Pancreas (tissue), 10 donors: ENCODE measurements around the gene SLK. TPM values are rescaled to one million over a fixed set of nuclear protein-coding genes. Genes with fewer than 3 reads are reported as not detected.

Source experiments
- ATAC-seq, 4 donors: fragments of 200-7000 bp; cut with Tn5 transposase; one replicate each; pipeline versions ENCODE4 v1.8.0 to v1.9.1; 2020; ENCODE audit warnings: mild to moderate bottlenecking in 4 of 4, moderate library complexity in 4 of 4
- DNase-seq, 6 donors: peaks; one replicate each; pipeline ENCODE4 v3.0.0-alpha.2; 2020
- FAIRE-seq: peaks from 2 replicates; lab custom pipeline; 2012; peaks lifted over from hg19 to GRCh38; lab: Jason Lieb, UNC
- H3K27ac ChIP-seq, 4 donors: fragments of 200-600 bp; sonication (generic); 1 replicate in 3 of 4; 2 replicates in 1 of 4; pipeline versions ENCODE4 v1.5.0 to v1.8.0; 2020
- H3K27me3 ChIP-seq, 4 donors: fragments of 200-600 bp; one replicate each; pipeline ENCODE4 v1.8.0; 2021
- H3K36me3 ChIP-seq, 3 donors: fragments of 200-600 bp; sonication (generic) in 1 of 3; one replicate each; pipeline versions ENCODE4 v1.5.0 to v1.8.0; 2020 to 2021
- H3K4me1 ChIP-seq, 3 donors: fragments of 200-600 bp; one replicate each; pipeline ENCODE4 v1.8.0; 2021
- H3K4me3 ChIP-seq, 4 donors: fragments of 200-600 bp; sonication (generic) in 2 of 4; one replicate each; pipeline versions ENCODE4 v1.5.0 to v1.8.0; 2020 to 2021
- H3K9me3 ChIP-seq, 4 donors: fragments of 200-600 bp; one replicate each; pipeline ENCODE4 v1.8.0; 2021
- WGBS, 2 donors: extraction: QIAGEN DNeasy Blood & Tissue Kit; methylation state at CpG; one replicate each; pipeline ENCODE4 v1.1.7; 2013; 5-methylcytosine and 5-hydroxymethylcytosine counted together
- intact Hi-C, 3 donors: fragments of 100-400 bp; cut with DNase I; formaldehyde crosslinking; loops; one replicate each; pipeline versions ENCODE4 v1.11.1 to v1.14.2; 2022
- polyA plus RNA-seq, 2 donors: library from polyadenylated mRNA; stranded (reverse); fragments of 200-250 nt; gene quantifications; one replicate each; pipeline ENCODE4 v1.2.3, GENCODE V29; 2013
- total RNA-seq, 6 donors: library from RNA; stranded (reverse); fragmentation: NEBNext Ultra II Directional in 4 of 6; extraction: Animal tissue kit (Norgen Biotek cat#: 25700) in 4 of 6; gene quantifications; one replicate each; pipeline versions ENCODE4 v1.2.1 to v1.2.4, GENCODE V29; 2021 to 2023
- TF ChIP-seq, protein P1 (sequence below), 4 donors: fragments of 200-600 bp; sonication (generic) in 3 of 4; IDR thresholded peaks; one replicate each; pipeline versions ENCODE4 v1.5.0 to v1.8.0; 2021; ENCODE audit warnings: antibody characterized with exemption in 4 of 4
- donor health status: healthy with polysubstance abuse.
- donor health status: DM: no; HTN: no; CAD: no; lungs with moderate emphysema.
- donor health status: DM: no; HTN: no; CAD: no.
- donor health status: control.
- donor health status: control.
- donor health status: Bipolar disorder and iron deficiency.
- donor health status: DM: yes; HTN: yes; CAD: no.
- donor health status: DM: no; HTN: no; CAD: no.
- donor health status: DM: no; HTN: no; CAD: no.
- donor health status: DM: yes; HTN: yes; CAD: no.

The SLK gene
- total and polyA plus RNA-seq, 8 donors = 6.0 to 20.1 (median 13.4) TPM

- DNase-seq (no peak), FAIRE-seq (no peak), ATAC-seq (no peak)
- intact Hi-C loops = no loop called here
- Histone ChIP-seq H3K27me3 (no peaks in the 10 kb centered on the region), H3K36me3 (no peaks in the 10 kb centered on the region), H3K9me3 (no peaks in the 10 kb centered on the region), H3K4me3 (no peak overlapping the region), H3K27ac (no peak overlapping the region), H3K4me1 (no peaks in the 10 kb centered on the region)
- TF ChIP-seq, protein P1, sequence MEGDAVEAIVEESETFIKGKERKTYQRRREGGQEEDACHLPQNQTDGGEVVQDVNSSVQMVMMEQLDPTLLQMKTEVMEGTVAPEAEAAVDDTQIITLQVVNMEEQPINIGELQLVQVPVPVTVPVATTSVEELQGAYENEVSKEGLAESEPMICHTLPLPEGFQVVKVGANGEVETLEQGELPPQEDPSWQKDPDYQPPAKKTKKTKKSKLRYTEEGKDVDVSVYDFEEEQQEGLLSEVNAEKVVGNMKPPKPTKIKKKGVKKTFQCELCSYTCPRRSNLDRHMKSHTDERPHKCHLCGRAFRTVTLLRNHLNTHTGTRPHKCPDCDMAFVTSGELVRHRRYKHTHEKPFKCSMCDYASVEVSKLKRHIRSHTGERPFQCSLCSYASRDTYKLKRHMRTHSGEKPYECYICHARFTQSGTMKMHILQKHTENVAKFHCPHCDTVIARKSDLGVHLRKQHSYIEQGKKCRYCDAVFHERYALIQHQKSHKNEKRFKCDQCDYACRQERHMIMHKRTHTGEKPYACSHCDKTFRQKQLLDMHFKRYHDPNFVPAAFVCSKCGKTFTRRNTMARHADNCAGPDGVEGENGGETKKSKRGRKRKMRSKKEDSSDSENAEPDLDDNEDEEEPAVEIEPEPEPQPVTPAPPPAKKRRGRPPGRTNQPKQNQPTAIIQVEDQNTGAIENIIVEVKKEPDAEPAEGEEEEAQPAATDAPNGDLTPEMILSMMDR (IDR thresholded peaks at IDR 0.05) = no peak
- whole genome bisulfite sequencing, 2 donors = 88 to 89% methylated on average over 4 of the region's 4 CpGs
These were observed 17.2 kb upstream of the SLK start for GRCh38 chr10:103949728-103950127.

DNA sequence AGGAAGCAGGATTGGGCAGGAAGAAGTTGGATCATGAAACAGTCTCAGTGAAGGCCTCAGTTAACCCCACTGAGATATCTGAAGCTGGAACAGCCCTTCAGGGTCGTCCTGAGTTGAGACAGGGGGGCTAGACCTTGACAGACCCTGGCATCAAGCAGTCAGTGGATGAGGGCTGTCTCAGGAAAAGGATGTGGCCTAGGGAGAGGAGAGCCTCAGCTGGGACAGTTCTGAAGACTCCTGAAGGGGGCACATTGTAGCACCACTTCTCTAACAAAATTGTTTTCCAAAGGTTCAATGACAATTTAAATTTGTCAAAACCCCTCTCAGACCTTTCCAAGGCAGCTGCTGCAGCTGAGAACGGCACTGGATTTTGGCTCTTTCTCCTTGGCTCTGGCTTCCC lies 15.8 kb upstream of the SLK start:
- WGBS, 2 donors = 57% methylated on average over 2 of the region's 2 CpGs

DNA sequence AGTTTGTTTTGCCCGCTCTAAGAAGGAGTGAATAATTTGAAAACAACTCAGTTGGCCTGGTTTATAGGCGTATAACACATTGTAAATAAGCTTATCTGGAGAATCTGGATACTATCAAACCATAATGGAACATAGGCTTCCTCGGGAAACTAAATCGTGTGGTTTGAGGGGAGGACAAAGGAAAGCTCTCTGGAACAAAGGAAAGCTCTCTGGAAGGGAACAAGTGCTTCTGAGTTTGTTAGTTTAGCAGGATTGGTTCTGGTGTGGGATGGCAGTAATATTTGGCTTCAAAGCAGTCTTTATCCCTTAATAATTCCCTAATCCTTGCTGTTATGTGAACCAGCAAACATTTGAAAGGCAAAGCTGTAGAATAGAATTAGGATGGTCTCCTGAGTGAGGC lies 15.0 kb upstream of the SLK start:
- no peak for FAIRE-seq
- no peak for DNase-seq
- intact Hi-C loops = no loop called here
- no peaks in the 10 kb centered on the region for H3K36me3 ChIP-seq
- H3K27me3 ChIP-seq = no peaks in the 10 kb centered on the region
- no peaks in the 10 kb centered on the region for H3K4me1 ChIP-seq
- no peak overlapping the region for H3K4me3 ChIP-seq
- no peak for ATAC-seq
- 67 to 69% methylated on average over 4 of the region's 4 CpGs for WGBS, 2 donors
- H3K9me3 ChIP-seq = no peaks in the 10 kb centered on the region
- H3K27ac ChIP-seq = no peak overlapping the region
- TF ChIP-seq, protein P1 (IDR thresholded peaks at IDR 0.05) = no peak

More for the DNA sequence above, 15.8 kb upstream of the SLK start:
- FAIRE-seq (no peak), DNase-seq (no peak), ATAC-seq (no peak)
- intact Hi-C loops = no loop called here
- Histone ChIP-seq H3K9me3 (no peaks in the 10 kb centered on the region), H3K4me1 (no peaks in the 10 kb centered on the region), H3K27me3 (no peaks in the 10 kb centered on the region), H3K27ac (no peak overlapping the region), H3K36me3 (no peaks in the 10 kb centered on the region), H3K4me3 (no peak overlapping the region)
- TF ChIP-seq, protein P1 (IDR thresholded peaks at IDR 0.05) = no peak

GRCh38 chr10:103954543-103954942 lies 12.4 kb upstream of the SLK start:
- TF ChIP-seq, protein P1 (IDR thresholded peaks at IDR 0.05) = no peak
- no peak overlapping the region for H3K27ac ChIP-seq
- H3K9me3 ChIP-seq = no peaks in the 10 kb centered on the region
- H3K4me3 ChIP-seq = no peak overlapping the region
- H3K27me3 ChIP-seq = no peaks in the 10 kb centered on the region
- intact Hi-C loops = no loop called here
- ATAC-seq (no peak), FAIRE-seq (no peak), DNase-seq (no peak)
- H3K36me3 ChIP-seq = no peaks in the 10 kb centered on the region
- H3K4me1 ChIP-seq = no peaks in the 10 kb centered on the region
- WGBS, 2 donors = 96 to 98% methylated on average over 1 of the region's 1 CpG

DNA sequence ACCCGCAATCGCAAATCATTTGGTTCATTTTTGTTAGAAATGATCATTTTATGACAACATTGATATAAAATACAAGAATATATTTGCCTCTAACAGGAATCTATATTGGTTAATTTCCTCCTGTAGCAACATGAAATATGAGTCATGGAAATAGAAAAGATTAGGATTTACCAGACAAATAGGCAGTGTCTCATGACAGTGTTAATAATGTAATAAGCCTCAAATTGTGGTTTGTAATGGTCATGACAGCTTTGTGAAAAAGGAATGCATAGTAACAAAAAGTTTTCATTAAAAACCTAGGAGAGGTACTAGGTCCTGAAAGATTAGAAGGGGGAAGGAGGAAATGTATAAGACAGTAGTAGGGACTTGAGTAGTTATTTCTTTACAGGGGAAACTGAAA lies 7.9 kb upstream of the SLK start:
- no peaks in the 10 kb centered on the region for H3K27me3 ChIP-seq
- H3K4me1 ChIP-seq = no peaks in the 10 kb centered on the region
- TF ChIP-seq, protein P1 (IDR thresholded peaks at IDR 0.05) = no peak
- no peaks in the 10 kb centered on the region for H3K36me3 ChIP-seq
- ATAC-seq = no peak
- H3K9me3 ChIP-seq = no peaks in the 10 kb centered on the region
- intact Hi-C loops = no loop called here
- FAIRE-seq = no peak
- no peak overlapping the region for H3K27ac ChIP-seq
- no peak overlapping the region for H3K4me3 ChIP-seq
- 89 to 93% methylated on average over 2 of the region's 2 CpGs for WGBS, 2 donors
- no peak for DNase-seq
